ENCODE data around the gene POLG2. TPM values are rescaled to one million over a fixed set of nuclear protein-coding genes. Genes with fewer than 3 reads are reported as not detected.
A peak's percentile ranks its signal among the peaks of the same experiment; 100 is the strongest.
"Not testable (repeated sequence)": the region's sequence is repeated elsewhere in the genome, so short reads cannot be mapped to it uniquely, and the experiment has no call there.

The POLG2 gene
- total RNA-seq, 4 donors from 2014 or later: 10.6 to 15.0 (median 13.1) TPM

DNA sequence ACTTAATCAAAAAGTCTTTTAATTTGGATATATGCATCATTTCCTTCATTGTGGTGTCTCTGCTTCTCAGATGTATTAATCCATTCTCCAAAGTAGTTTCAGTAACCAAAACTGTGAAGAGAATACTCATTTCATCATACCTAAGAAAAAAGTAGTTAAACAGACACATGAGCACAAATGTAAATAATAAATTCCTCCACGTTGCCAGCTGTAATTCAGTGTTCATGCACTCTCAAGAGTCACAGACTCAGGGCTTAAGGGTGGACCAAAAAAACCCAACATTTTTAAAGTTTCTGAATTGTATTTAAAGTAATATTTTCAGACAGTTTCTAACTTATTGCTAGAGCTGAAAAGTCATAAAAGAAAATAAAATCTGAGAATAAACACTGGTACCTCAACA is 19.0 kb downstream of the POLG2 start:
- no peak for DNase-seq
- TF ChIP-seq POLR2A (IDR thresholded peaks at IDR 0.05): no peak
- TF ChIP-seq, protein P1, sequence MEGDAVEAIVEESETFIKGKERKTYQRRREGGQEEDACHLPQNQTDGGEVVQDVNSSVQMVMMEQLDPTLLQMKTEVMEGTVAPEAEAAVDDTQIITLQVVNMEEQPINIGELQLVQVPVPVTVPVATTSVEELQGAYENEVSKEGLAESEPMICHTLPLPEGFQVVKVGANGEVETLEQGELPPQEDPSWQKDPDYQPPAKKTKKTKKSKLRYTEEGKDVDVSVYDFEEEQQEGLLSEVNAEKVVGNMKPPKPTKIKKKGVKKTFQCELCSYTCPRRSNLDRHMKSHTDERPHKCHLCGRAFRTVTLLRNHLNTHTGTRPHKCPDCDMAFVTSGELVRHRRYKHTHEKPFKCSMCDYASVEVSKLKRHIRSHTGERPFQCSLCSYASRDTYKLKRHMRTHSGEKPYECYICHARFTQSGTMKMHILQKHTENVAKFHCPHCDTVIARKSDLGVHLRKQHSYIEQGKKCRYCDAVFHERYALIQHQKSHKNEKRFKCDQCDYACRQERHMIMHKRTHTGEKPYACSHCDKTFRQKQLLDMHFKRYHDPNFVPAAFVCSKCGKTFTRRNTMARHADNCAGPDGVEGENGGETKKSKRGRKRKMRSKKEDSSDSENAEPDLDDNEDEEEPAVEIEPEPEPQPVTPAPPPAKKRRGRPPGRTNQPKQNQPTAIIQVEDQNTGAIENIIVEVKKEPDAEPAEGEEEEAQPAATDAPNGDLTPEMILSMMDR (IDR thresholded peaks at IDR 0.05): no peak
- intact Hi-C loops (cut with DNase I): no loop called here
- WGBS, 2 donors: 11 to 12% methylated on average over 1 of the region's 1 CpG
- H3K27ac ChIP-seq: peak overlapping the region in 1 of 3 donors; percentile 34
- H3K4me3 ChIP-seq (replicated peaks in 1 of 3): no peak overlapping the region
- no peaks in the 10 kb centered on the region for H3K36me3 ChIP-seq
- H3K27me3 ChIP-seq: no peaks in the 10 kb centered on the region
- H3K9me3 ChIP-seq: no peaks in the 10 kb centered on the region
- H3K4me1 ChIP-seq: peaks cover 0 to 5% of the 10 kb centered on the region in 2 donors

DNA sequence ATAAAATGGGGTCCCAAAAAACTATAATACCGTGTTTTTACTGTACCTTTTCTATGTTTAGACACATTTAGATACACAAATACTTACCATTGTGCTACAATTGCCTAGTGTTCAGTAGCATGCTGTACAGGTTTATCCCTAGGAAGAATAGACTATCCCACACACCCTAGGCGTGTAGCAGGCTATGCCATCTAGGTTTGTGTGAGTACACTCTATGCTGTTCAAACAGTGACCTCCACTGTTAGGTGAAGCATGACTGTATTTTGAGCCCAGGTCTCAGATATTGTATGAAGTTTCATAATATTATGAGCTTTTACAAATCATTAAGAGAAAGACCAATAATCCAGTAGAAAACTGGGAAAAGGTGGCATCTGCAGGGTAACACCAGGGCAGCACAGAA is 24.3 kb downstream of the POLG2 start:
- WGBS, 2 donors: 89 to 95% methylated on average over 2 of the region's 2 CpGs
- intact Hi-C loops (cut with DNase I): no loop called here

DNA sequence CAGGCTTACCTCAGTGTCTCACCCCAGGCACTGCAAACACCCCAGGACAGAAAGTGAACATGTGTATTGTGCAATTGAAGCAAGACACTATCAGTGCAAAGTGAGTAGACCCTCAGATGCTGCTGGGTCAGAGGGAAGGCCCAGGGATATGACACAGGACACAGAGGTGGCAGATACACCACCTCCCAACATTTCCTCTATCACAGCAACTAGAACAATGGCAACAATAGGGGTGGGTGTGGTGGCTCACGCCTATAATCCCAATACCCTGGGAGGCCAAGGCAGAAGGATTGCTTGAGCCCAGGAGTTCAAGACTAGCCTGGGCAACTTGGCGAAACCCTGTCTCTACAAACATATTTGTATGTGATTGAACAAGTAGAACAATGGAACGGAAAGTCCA is 25.4 kb downstream of the POLG2 start:
- no peak for DNase-seq
- TF ChIP-seq, protein P1 (IDR thresholded peaks at IDR 0.05): no peak
- no peak for TF ChIP-seq POLR2A (IDR thresholded peaks at IDR 0.05)
- Histone ChIP-seq H3K9me3 (no peaks in the 10 kb centered on the region), H3K36me3 (no peaks in the 10 kb centered on the region), H3K4me1 (no peaks in the 10 kb centered on the region), H3K27ac (no peak overlapping the region), H3K4me3 (replicated peaks in 1 of 3) (no peak overlapping the region), H3K27me3 (no peaks in the 10 kb centered on the region)
- intact Hi-C loops (cut with DNase I): no loop called here
- 94 to 97% methylated on average over 3 of the region's 3 CpGs for WGBS, 2 donors

More for the DNA sequence above, 24.3 kb downstream of the POLG2 start:
- Histone ChIP-seq H3K27ac (no peak overlapping the region), H3K27me3 (no peaks in the 10 kb centered on the region), H3K4me1 (no peaks in the 10 kb centered on the region), H3K4me3 (replicated peaks in 1 of 3) (no peak overlapping the region), H3K9me3 (no peaks in the 10 kb centered on the region), H3K36me3 (no peaks in the 10 kb centered on the region)
- no peak for DNase-seq
- TF ChIP-seq, protein P1 (IDR thresholded peaks at IDR 0.05): no peak
- TF ChIP-seq POLR2A (IDR thresholded peaks at IDR 0.05): no peak

DNA sequence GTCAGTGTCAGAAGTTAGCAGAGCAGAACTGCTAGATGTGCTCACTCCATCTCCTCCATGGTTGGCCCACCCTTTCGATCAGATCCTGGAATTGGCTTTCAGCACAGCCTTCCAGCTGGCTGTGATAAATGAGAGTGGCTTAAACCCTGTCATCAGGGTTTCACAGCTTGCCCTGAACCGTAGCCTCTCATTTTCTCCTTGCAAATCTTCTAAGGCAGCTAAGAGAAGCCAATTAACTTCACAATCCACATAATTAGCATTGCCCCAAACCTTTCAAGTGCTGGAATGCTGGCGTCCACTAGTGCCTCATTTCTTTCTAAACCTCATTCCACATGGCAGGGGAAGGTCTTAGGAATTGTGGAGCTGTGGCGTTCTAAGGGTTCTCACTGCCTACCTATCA is 26.2 kb downstream of the POLG2 start:
- intact Hi-C loops (cut with DNase I): no loop called here
- DNase-seq: no peak
- no peak overlapping the region for H3K4me3 ChIP-seq (replicated peaks in 1 of 3)
- WGBS, 2 donors: 71 to 86% methylated on average over 4 of the region's 4 CpGs
- H3K36me3 ChIP-seq: no peaks in the 10 kb centered on the region
- H3K9me3 ChIP-seq: no peaks in the 10 kb centered on the region
- H3K4me1 ChIP-seq: no peaks in the 10 kb centered on the region
- H3K27ac ChIP-seq: no peak overlapping the region
- H3K27me3 ChIP-seq: no peaks in the 10 kb centered on the region
- TF ChIP-seq, protein P1 (IDR thresholded peaks at IDR 0.05): no peak
- TF ChIP-seq POLR2A (IDR thresholded peaks at IDR 0.05): no peak

DNA sequence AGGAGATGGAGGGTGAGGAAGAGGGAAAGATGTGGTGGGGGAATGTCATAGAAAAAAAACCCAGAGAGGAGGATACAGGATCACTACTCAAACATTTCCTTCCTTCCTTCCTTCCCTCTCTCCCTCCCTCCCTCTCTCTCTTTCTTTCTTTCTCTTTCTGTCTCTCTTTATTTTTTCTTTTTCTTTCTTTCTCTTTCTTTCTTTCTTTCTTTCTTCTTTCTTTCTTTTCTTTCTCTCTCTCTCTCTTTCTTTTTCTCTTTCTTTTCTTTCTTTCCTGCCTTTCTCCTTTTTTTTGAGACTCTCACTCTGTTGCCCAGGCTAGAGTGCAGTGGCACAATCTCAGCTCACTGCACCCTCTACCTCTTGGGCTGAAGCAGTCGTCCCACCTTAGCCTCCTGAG is 30.0 kb downstream of the POLG2 start:
- H3K4me3 ChIP-seq (replicated peaks in 1 of 3); H3K27me3 ChIP-seq; intact Hi-C loops (cut with DNase I); H3K36me3 ChIP-seq; H3K9me3 ChIP-seq; H3K4me1 ChIP-seq; DNase-seq; H3K27ac ChIP-seq: not testable (repeated sequence)
- WGBS, 2 donors: 72 to 83% methylated on average over 1 of the region's 1 CpG

All from thyroid gland (tissue), 4 donors.